ENCODE measurements around the gene PTPN12.

PTPN12 gene

DNA sequence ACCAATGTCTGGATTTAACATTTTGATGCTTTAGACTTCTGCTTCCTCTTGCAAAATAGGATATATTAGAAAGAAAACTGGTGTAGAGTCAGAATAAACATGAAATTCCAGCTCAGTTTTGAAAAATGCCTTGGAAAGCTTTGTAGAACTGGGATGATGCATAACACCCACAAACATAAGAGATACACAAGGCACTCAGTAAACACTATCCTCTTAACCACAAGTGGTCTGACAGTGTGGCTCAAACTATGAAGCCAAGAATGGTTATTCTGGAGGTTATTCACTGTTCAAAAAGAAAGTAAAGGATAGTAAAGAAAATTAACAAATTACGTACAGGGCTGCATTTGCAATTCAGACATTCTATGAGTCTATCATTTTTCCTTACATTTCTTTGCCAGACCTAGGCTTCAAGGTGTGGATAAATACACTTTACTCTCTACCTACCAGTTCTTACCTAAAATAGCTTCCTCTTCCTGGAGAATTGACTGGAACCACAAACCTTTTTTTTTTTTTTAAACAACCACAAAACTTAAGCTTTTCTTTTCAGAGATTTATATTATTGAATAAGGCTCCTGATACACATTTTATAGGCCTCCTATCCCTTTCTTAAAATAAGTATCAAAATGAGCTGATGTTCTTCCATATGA, 150.1 kb downstream of the PTPN12 start:
- TF ChIP-seq, protein P1, sequence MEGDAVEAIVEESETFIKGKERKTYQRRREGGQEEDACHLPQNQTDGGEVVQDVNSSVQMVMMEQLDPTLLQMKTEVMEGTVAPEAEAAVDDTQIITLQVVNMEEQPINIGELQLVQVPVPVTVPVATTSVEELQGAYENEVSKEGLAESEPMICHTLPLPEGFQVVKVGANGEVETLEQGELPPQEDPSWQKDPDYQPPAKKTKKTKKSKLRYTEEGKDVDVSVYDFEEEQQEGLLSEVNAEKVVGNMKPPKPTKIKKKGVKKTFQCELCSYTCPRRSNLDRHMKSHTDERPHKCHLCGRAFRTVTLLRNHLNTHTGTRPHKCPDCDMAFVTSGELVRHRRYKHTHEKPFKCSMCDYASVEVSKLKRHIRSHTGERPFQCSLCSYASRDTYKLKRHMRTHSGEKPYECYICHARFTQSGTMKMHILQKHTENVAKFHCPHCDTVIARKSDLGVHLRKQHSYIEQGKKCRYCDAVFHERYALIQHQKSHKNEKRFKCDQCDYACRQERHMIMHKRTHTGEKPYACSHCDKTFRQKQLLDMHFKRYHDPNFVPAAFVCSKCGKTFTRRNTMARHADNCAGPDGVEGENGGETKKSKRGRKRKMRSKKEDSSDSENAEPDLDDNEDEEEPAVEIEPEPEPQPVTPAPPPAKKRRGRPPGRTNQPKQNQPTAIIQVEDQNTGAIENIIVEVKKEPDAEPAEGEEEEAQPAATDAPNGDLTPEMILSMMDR (IDR thresholded peaks at IDR 0.05; ENCODE audit: control insufficient read depth, insufficient read depth, low read depth, low read length, missing control alignments), result no peak
- no peak overlapping the region for H3K4me3 ChIP-seq (ENCODE audit: control insufficient read depth, low read depth, low read length)
- no peak for DNase-seq (ENCODE audit: low read depth)

DNA sequence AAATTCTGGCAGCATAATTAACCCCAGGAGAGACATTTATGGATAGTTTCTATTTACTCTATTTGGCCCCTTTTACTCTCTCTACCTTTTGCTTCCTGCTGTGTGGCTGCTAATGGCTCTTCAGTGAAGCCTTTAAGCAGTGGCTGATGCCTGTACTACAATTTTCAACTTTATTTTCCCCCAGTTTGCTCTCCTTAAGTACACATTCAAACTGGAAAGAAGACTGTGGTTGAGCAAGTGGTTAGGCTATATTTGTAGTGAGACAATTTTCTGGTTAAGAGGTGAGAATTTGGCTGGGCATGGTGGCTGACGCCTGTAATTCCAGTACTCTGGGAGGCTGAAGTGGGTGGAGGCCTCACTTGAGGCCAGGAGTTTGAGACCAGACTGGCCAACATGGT, 150.7 kb downstream of the PTPN12 start:
- no peak overlapping the region for H3K4me3 ChIP-seq (ENCODE audit: control insufficient read depth, low read depth, low read length)
- DNase-seq (ENCODE audit: low read depth), result no peak
- TF ChIP-seq, protein P1 (IDR thresholded peaks at IDR 0.05; ENCODE audit: control insufficient read depth, insufficient read depth, low read depth, low read length, missing control alignments), result no peak
